K562 (cell line): ENCODE measurements around the gene NBDY. TPM values are rescaled to one million over a fixed set of nuclear protein-coding genes. Genes with fewer than 3 reads are reported as not detected.

ENCODE experiments used
- CTCF ChIP-seq, 3 experiments: IDR thresholded peaks in 2 of 3; conservative IDR thresholded peaks in 1 of 3; 2 replicates each; pipeline ENCODE4 v1.5.1; 2011 to 2012; ENCODE audit warnings: low read length in 3 of 3, mild to moderate bottlenecking in 3 of 3, control low read depth in 2 of 3, improper control_type of control experiment in 1 of 3, inconsistent platforms in 1 of 3, low read depth in 1 of 3, mixed read lengths in 1 of 3, moderate library complexity in 1 of 3; ENCODE audit not compliant: insufficient read depth in 2 of 3
- DEAF1 ChIP-seq: fragments of 450-650 bp; formaldehyde crosslinking; IDR thresholded peaks from 2 replicates; pipeline ENCODE4 v1.4.0; 2020; ENCODE audit warnings: mild to moderate bottlenecking, moderate library complexity
- ESRRB ChIP-seq: fragments of 250-450 bp; sonication (Bioruptor Pico); IDR thresholded peaks from 2 replicates; pipeline ENCODE4 v1.5.0; 2020; ENCODE audit warnings: mild to moderate bottlenecking, moderate library complexity, borderline replicate concordance
- MECOM ChIP-seq: fragments of 250-450 bp; sonication (Bioruptor Pico); IDR thresholded peaks from 2 replicates; pipeline ENCODE4 v1.8.0; 2022; ENCODE audit warnings: inconsistent platforms
- REST ChIP-seq, 2 experiments: fragments of 450-650 bp; formaldehyde crosslinking in 1 of 2; IDR thresholded peaks; 2 replicates each; pipeline versions ENCODE4 v1.4.0 to v1.6.1; 2014 to 2020; ENCODE audit warnings: mild to moderate bottlenecking in 2 of 2, borderline replicate concordance in 1 of 2, low read depth in 1 of 2
- YY1 ChIP-seq, 3 experiments: IDR thresholded peaks; 2 replicates each; pipeline ENCODE4 v1.6.1; 2011; ENCODE audit warnings: low read length in 2 of 3, mild to moderate bottlenecking in 2 of 3, moderate library complexity in 2 of 3, borderline replicate concordance in 1 of 3, control low read depth in 1 of 3, low read depth in 1 of 3; ENCODE audit not compliant: insufficient read depth in 3 of 3, insufficient replicate concordance in 2 of 3, control insufficient read depth in 1 of 3, insufficient read length in 1 of 3; ENCODE audit errors: extremely low read depth in 1 of 3
- ZBTB11 ChIP-seq, 3 experiments: fragments of 200-800 bp in 1 of 3; fragments of 250-450 bp in 1 of 3; fragments of 450-650 bp in 1 of 3; sonication (Bioruptor Pico) in 1 of 3; sonication (Bioruptor generic) in 1 of 3; formaldehyde crosslinking in 1 of 3; IDR thresholded peaks; 2 replicates each; pipeline versions ENCODE4 v1.6.1 to v1.8.0; 2016 to 2022; ENCODE audit warnings: mild to moderate bottlenecking in 2 of 3, missing genetic modification characterization in 2 of 3, missing compliant biosample characterization in 1 of 3, moderate library complexity in 1 of 3
- polyA plus RNA-seq, 8 experiments: library from polyadenylated mRNA; depleted of rRNA in 4 of 8; stranded (reverse) in 5 of 8; unstranded in 3 of 8; fragments of >200 nt; fragmentation: Nextera tagmentation in 2 of 8; fragmentation: Illumina TruSeq in 1 of 8; extraction: Ambion mirVana in 2 of 8; extraction: Trizol in 1 of 8; gene quantifications; 2 replicates each; pipeline versions ENCODE4 v1.2.1 to v1.2.3, GENCODE V29; 2011 to 2014; ENCODE audit warnings: inconsistent platforms in 1 of 8, missing spikeins in 1 of 8
- total RNA-seq, 7 experiments: library from RNA; depleted of rRNA in 6 of 7; stranded (reverse); fragments of >200 nt in 6 of 7; fragmentation: Illumina TruSeq in 2 of 7; extraction: Trizol in 2 of 7; gene quantifications; 2 replicates each; pipeline versions ENCODE4 v1.2.1 to v1.2.3, GENCODE V29; 2011 to 2021; ENCODE audit warnings: low replicate concordance in 1 of 7

NBDY gene
- total and polyA plus RNA-seq, 9 of the 15 experiments (the other 6 are each of a cell fraction or from before 2014, with no cell fraction given), result 1.00 to 24.7 (median 7.0) TPM

GRCh38 chrX:56802921-56803849, 74.1 kb downstream of the NBDY start (continued):
- peak; percentile 45; the same call in 1 of the 2 replicates for TF ChIP-seq REST (IDR thresholded peaks at IDR 0.05; ENCODE audit: borderline replicate concordance)
- no peak for TF ChIP-seq REST (CRISPR knock-in tag; IDR thresholded peaks at IDR 0.05; ENCODE audit: low read depth)
- no peak for TF ChIP-seq ZBTB11 (CRISPR knock-in tag; IDR thresholded peaks at IDR 0.05)
- TF ChIP-seq CTCF (IDR thresholded peaks at IDR 0.05 in 2 of 3, conservative IDR thresholded peaks at IDR 0.05 in 1 of 3; ENCODE audit: insufficient read depth in 2 of 3, low read depth in 1 of 3, low read length in 3 of 3), result peak; percentile 56 to 71 (median 56)
- peak; percentile 41; the same call in 1 of the 2 replicates for TF ChIP-seq DEAF1 (CRISPR knock-in tag)
- TF ChIP-seq ESRRB (CRISPR knock-in tag), result no peak
- TF ChIP-seq YY1 (IDR thresholded peaks at IDR 0.05; ENCODE audit: borderline replicate concordance in 1 of 3, control insufficient read depth in 1 of 3, extremely low read depth in 1 of 3, insufficient read depth in 3 of 3, insufficient read length in 1 of 3, insufficient replicate concordance in 2 of 3, low read depth in 1 of 3, low read length in 2 of 3), result peak in 1 of 3 experiments; percentile 22
- no peak for TF ChIP-seq MECOM (CRISPR knock-in tag)
